A549 (cell line): ENCODE measurements around the gene DYNC1LI2.

Experiments
- BHLHE40 ChIP-seq: IDR thresholded peaks from 2 replicates; pipeline ENCODE4 v1.6.1; 2012; ENCODE audit warnings: low read depth, low read length, inconsistent platforms
- CEBPB ChIP-seq, 2 experiments: fragments of >200 bp in 1 of 2; sonication (Bioruptor Twin) in 1 of 2; formaldehyde crosslinking in 1 of 2; IDR thresholded peaks; 2 replicates each; pipeline ENCODE4 v1.6.1; 2012 to 2016
- CHD2 ChIP-seq: fragments of 150-350 bp; IDR thresholded peaks from 2 replicates; pipeline ENCODE4 v1.6.1; 2014; ENCODE audit warnings: low read length; ENCODE audit not compliant: partially characterized antibody
- EP300 ChIP-seq, 2 experiments: fragments of >200 bp; sonication (Bioruptor Twin); formaldehyde crosslinking; IDR thresholded peaks; 2 replicates in 1 of 2; 3 replicates in 1 of 2; pipeline ENCODE4 v1.6.1; 2016 to 2017
- GATA3 ChIP-seq: IDR thresholded peaks from 2 replicates; pipeline ENCODE4 v1.6.1; 2012; ENCODE audit warnings: borderline replicate concordance
- HOXA7 ChIP-seq: fragments of 250-450 bp; sonication (Bioruptor Pico); IDR thresholded peaks from 2 replicates; pipeline ENCODE4 v1.5.0; 2020; ENCODE audit warnings: mild to moderate bottlenecking, moderate library complexity
- PHF8 ChIP-seq: fragments of 200-600 bp; sonication (generic); IDR thresholded peaks from 2 replicates; pipeline ENCODE4 v1.6.1; 2016; ENCODE audit warnings: low read depth, mild to moderate bottlenecking, antibody characterized with exemption, moderate library complexity, borderline replicate concordance
- POLR2A ChIP-seq: IDR thresholded peaks from 2 replicates; pipeline ENCODE4 v1.6.1; 2012; ENCODE audit warnings: mild to moderate bottlenecking, low read length
- SMC3 ChIP-seq: fragments of >200 bp; sonication (Bioruptor Twin); formaldehyde crosslinking; IDR thresholded peaks from 3 replicates; pipeline ENCODE4 v1.6.1; 2018; ENCODE audit warnings: inconsistent platforms
- ZFP36 ChIP-seq: fragments of 450-650 bp; IDR thresholded peaks from 2 replicates; pipeline ENCODE4 v1.6.1; 2014; ENCODE audit warnings: borderline replicate concordance; ENCODE audit not compliant: partially characterized antibody
- TF ChIP-seq, protein P1 (sequence below): fragments of >200 bp; sonication (Bioruptor Twin); formaldehyde crosslinking; IDR thresholded peaks from 3 replicates; pipeline ENCODE4 v1.5.1; 2016

DNA sequence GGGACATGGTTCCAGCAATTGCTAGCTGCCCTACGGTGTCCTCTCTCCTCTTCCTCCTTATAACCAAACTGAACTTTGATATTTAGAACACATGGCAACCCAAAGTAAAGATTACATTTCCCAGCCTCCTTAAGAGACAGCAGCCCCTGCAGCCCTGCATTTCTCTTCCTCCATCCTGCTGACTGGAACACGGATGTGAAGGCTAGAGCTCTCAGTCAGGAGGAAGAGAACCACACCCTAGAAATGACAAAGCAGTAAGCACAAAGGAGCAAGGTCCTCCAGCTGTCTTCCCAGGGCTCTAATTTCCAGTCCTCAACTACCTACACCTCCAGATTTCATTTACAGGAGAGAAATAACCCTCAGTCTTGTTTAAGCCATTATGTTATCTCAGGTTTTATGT lies 10.9 kb downstream of the DYNC1LI2 start:
- TF ChIP-seq GATA3 (no peak), ZFP36 (no peak), CHD2 (no peak), BHLHE40 (no peak), CEBPB (IDR thresholded peaks at IDR 0.05) (no peak), SMC3 (no peak), POLR2A (no peak), EP300 (IDR thresholded peaks at IDR 0.05) (no peak), HOXA7 (no peak), PHF8 (no peak)
- TF ChIP-seq, protein P1, sequence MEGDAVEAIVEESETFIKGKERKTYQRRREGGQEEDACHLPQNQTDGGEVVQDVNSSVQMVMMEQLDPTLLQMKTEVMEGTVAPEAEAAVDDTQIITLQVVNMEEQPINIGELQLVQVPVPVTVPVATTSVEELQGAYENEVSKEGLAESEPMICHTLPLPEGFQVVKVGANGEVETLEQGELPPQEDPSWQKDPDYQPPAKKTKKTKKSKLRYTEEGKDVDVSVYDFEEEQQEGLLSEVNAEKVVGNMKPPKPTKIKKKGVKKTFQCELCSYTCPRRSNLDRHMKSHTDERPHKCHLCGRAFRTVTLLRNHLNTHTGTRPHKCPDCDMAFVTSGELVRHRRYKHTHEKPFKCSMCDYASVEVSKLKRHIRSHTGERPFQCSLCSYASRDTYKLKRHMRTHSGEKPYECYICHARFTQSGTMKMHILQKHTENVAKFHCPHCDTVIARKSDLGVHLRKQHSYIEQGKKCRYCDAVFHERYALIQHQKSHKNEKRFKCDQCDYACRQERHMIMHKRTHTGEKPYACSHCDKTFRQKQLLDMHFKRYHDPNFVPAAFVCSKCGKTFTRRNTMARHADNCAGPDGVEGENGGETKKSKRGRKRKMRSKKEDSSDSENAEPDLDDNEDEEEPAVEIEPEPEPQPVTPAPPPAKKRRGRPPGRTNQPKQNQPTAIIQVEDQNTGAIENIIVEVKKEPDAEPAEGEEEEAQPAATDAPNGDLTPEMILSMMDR: no peak
